Measurements from ENCODE around the gene KDR. TPM values are rescaled to one million over a fixed set of nuclear protein-coding genes. Genes with fewer than 3 reads are reported as not detected.

KDR gene
- polyA plus RNA-seq, 1 donor from 2014 or later: not detected

DNA sequence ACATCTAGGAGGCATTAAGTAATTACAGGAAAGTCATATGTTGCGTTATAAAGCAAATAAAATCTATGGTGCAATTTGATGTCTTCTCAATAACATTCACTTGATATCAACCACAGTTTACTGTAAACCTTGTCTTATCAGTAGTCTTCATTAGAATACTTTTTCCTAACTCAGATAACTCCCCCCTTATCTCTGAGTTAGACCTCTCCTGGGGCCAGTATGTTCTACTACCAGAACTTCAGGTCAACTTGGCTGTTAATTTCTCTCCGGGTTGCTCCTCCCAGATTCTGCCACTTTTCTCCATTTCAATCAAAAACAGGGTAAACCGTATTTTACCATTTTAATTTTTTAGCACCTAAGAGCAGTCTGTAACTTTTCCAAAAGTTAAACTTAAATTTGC is 50.0 kb downstream of the KDR start:
- no peak overlapping the region for H3K27ac ChIP-seq (ENCODE audit: low read length)
- H3K9ac ChIP-seq (ENCODE audit: low read length): no peak overlapping the region
- H3K79me2 ChIP-seq (replicated peaks; ENCODE audit: insufficient read depth, low read length): no peaks in the 10 kb centered on the region
- no peaks in the 10 kb centered on the region for H3F3A ChIP-seq (ENCODE audit: insufficient read depth, low read length, poor library complexity, severe bottlenecking)
- H3K9me2 ChIP-seq (ENCODE audit: insufficient read depth, low read length): no peaks in the 10 kb centered on the region
- no peak overlapping the region for H3K4me3 ChIP-seq (ENCODE audit: low read length)
- no peaks in the 10 kb centered on the region for H3K9me3 ChIP-seq (ENCODE audit: low read length)
- TF ChIP-seq, protein P1, sequence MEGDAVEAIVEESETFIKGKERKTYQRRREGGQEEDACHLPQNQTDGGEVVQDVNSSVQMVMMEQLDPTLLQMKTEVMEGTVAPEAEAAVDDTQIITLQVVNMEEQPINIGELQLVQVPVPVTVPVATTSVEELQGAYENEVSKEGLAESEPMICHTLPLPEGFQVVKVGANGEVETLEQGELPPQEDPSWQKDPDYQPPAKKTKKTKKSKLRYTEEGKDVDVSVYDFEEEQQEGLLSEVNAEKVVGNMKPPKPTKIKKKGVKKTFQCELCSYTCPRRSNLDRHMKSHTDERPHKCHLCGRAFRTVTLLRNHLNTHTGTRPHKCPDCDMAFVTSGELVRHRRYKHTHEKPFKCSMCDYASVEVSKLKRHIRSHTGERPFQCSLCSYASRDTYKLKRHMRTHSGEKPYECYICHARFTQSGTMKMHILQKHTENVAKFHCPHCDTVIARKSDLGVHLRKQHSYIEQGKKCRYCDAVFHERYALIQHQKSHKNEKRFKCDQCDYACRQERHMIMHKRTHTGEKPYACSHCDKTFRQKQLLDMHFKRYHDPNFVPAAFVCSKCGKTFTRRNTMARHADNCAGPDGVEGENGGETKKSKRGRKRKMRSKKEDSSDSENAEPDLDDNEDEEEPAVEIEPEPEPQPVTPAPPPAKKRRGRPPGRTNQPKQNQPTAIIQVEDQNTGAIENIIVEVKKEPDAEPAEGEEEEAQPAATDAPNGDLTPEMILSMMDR (IDR thresholded peaks at IDR 0.05; ENCODE audit: poor library complexity, severe bottlenecking): no peak
- H3K27me3 ChIP-seq (ENCODE audit: insufficient read depth, low read depth, low read length): no peaks in the 10 kb centered on the region
- H3K36me3 ChIP-seq (ENCODE audit: insufficient read depth, low read length): no peaks in the 10 kb centered on the region
- H2AFZ ChIP-seq (ENCODE audit: low read depth, low read length): no peak overlapping the region
- H3K4me2 ChIP-seq (ENCODE audit: low read length): no peak overlapping the region
- no peaks in the 10 kb centered on the region for H4K20me1 ChIP-seq (ENCODE audit: insufficient read depth)

DNA sequence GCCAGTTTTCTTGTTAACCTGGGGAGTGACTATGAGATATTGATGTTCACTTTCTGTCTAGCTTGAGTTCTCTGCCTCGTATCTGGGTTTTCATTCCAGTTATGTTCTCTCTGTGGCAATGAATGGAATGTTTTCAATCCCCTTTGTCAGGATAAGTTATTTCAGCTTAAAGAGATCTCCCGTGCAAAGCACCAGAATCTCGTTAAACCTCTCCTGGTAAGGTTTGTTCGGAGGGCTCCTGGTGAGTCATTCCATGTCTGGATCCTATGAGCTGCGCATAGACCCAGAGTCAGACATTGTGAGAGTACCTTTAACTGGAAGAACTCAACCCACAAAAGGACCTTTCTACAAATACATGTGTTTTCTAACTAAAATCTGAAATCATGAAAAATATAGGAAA is 51.0 kb downstream of the KDR start:
- Histone ChIP-seq H3K79me2 (replicated peaks; ENCODE audit: insufficient read depth, low read length) (no peaks in the 10 kb centered on the region), H3K36me3 (ENCODE audit: insufficient read depth, low read length) (no peaks in the 10 kb centered on the region), H3K9me2 (ENCODE audit: insufficient read depth, low read length) (no peaks in the 10 kb centered on the region), H2AFZ (ENCODE audit: low read depth, low read length) (no peak overlapping the region), H3K4me2 (ENCODE audit: low read length) (no peak overlapping the region), H3K27me3 (ENCODE audit: insufficient read depth, low read depth, low read length) (no peaks in the 10 kb centered on the region), H3K9ac (ENCODE audit: low read length) (no peak overlapping the region), H3K27ac (ENCODE audit: low read length) (no peak overlapping the region), H3K9me3 (ENCODE audit: low read length) (no peaks in the 10 kb centered on the region), H3F3A (ENCODE audit: insufficient read depth, low read length, poor library complexity, severe bottlenecking) (no peaks in the 10 kb centered on the region), H3K4me3 (ENCODE audit: low read length) (no peak overlapping the region), H4K20me1 (ENCODE audit: insufficient read depth) (no peaks in the 10 kb centered on the region)
- TF ChIP-seq EZH2 (IDR thresholded peaks at IDR 0.05; ENCODE audit: borderline replicate concordance, insufficient read depth, low read length, poor library complexity, severe bottlenecking) (no peak), TAF1 (IDR thresholded peaks at IDR 0.05; ENCODE audit: low read depth) (no peak), SMC3 (conservative IDR thresholded peaks at IDR 0.05; ENCODE audit: poor library complexity) (no peak), RAD21 (conservative IDR thresholded peaks at IDR 0.05) (no peak), MXI1 (conservative IDR thresholded peaks at IDR 0.05; ENCODE audit: poor library complexity, severe bottlenecking) (no peak), POLR2AphosphoS5 (IDR thresholded peaks at IDR 0.05) (no peak), EP300 (conservative IDR thresholded peaks at IDR 0.05; ENCODE audit: poor library complexity, severe bottlenecking) (no peak)
- TF ChIP-seq, protein P2, sequence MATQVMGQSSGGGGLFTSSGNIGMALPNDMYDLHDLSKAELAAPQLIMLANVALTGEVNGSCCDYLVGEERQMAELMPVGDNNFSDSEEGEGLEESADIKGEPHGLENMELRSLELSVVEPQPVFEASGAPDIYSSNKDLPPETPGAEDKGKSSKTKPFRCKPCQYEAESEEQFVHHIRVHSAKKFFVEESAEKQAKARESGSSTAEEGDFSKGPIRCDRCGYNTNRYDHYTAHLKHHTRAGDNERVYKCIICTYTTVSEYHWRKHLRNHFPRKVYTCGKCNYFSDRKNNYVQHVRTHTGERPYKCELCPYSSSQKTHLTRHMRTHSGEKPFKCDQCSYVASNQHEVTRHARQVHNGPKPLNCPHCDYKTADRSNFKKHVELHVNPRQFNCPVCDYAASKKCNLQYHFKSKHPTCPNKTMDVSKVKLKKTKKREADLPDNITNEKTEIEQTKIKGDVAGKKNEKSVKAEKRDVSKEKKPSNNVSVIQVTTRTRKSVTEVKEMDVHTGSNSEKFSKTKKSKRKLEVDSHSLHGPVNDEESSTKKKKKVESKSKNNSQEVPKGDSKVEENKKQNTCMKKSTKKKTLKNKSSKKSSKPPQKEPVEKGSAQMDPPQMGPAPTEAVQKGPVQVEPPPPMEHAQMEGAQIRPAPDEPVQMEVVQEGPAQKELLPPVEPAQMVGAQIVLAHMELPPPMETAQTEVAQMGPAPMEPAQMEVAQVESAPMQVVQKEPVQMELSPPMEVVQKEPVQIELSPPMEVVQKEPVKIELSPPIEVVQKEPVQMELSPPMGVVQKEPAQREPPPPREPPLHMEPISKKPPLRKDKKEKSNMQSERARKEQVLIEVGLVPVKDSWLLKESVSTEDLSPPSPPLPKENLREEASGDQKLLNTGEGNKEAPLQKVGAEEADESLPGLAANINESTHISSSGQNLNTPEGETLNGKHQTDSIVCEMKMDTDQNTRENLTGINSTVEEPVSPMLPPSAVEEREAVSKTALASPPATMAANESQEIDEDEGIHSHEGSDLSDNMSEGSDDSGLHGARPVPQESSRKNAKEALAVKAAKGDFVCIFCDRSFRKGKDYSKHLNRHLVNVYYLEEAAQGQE (IDR thresholded peaks at IDR 0.05; ENCODE audit: borderline replicate concordance): no peak
- TF ChIP-seq, protein P1 (IDR thresholded peaks at IDR 0.05; ENCODE audit: poor library complexity, severe bottlenecking): no peak

Data from neural cell (in vitro differentiated cells).